Vagina (tissue), 2 donors: Measurements from ENCODE around the gene RNF113B. TPM values are rescaled to one million over a fixed set of nuclear protein-coding genes. Genes with fewer than 3 reads are reported as not detected.

Experiments used
- DNase-seq, 2 donors: peaks; one replicate each; pipeline ENCODE4 v3.0.0-alpha.2; 2017; ENCODE audit errors: extremely low spot score in 2 of 2
- H3K27ac ChIP-seq: fragments of 200-600 bp; sonication (generic); one replicate; pipeline ENCODE4 v1.5.1; 2019
- H3K27me3 ChIP-seq: fragments of 200-600 bp; sonication (generic); one replicate; pipeline ENCODE4 v1.5.1; 2019
- H3K36me3 ChIP-seq, 2 donors: fragments of 200-600 bp; sonication (generic); one replicate each; pipeline ENCODE4 v1.5.1; 2017 to 2019
- H3K4me1 ChIP-seq: fragments of 200-600 bp; sonication (generic); one replicate; pipeline ENCODE4 v1.5.1; 2019
- H3K4me3 ChIP-seq, 2 donors: fragments of 200-600 bp; sonication (generic); 1 replicate in 1 of 2; 2 replicates in 1 of 2; pipeline ENCODE4 v1.5.1; 2016 to 2019
- H3K9me3 ChIP-seq: fragments of 200-600 bp; sonication (generic); one replicate; pipeline ENCODE4 v1.5.1; 2019
- CTCF ChIP-seq, 3 experiments: fragments of 450-650 bp in 2 of 3; fragments of 200-600 bp in 1 of 3; sonication (generic) in 1 of 3; IDR thresholded peaks; one replicate each; pipeline ENCODE4 v1.5.1; 2017 to 2019; ENCODE audit warnings: antibody characterized with exemption in 3 of 3, mild to moderate bottlenecking in 2 of 3, moderate library complexity in 2 of 3
- POLR2A ChIP-seq, 2 donors: fragments of 450-650 bp; IDR thresholded peaks; one replicate each; pipeline ENCODE4 v1.6.1; 2017; ENCODE audit warnings: antibody characterized with exemption in 2 of 2, mild to moderate bottlenecking in 2 of 2, moderate library complexity in 2 of 2
- POLR2AphosphoS5 ChIP-seq, 2 donors: sonication (generic); formaldehyde crosslinking; IDR thresholded peaks; one replicate each; pipeline ENCODE4 v1.9.0; 2017; ENCODE audit warnings: antibody characterized with exemption in 2 of 2, mild to moderate bottlenecking in 2 of 2, low read depth in 1 of 2; ENCODE audit not compliant: insufficient read depth in 1 of 2
- intact Hi-C: fragments of 100-400 bp; cut with DNase I; formaldehyde crosslinking; loops from one replicate; pipeline ENCODE4 v1.15.1; 2023
- total RNA-seq: library from RNA; depleted of rRNA; stranded (reverse); fragments of >200 nt; gene quantifications from one replicate; pipeline ENCODE4 v1.2.3, GENCODE V29; 2016

RNF113B gene
- total RNA-seq, 1 donor from 2014 or later = not detected

GRCh38 chr13:98195054-98195791 lies 18.2 kb upstream of the RNF113B start:
- TF ChIP-seq POLR2A (IDR thresholded peaks at IDR 0.05) = no peak
- TF ChIP-seq CTCF (IDR thresholded peaks at IDR 0.05) = no peak
- no peak for TF ChIP-seq POLR2AphosphoS5 (IDR thresholded peaks at IDR 0.05; ENCODE audit: insufficient read depth in 1 of 2, low read depth in 1 of 2)
- no peak overlapping the region for H3K4me3 ChIP-seq
- peaks cover 13% of the 10 kb centered on the region for H3K4me1 ChIP-seq
- no peak overlapping the region for H3K27ac ChIP-seq
- no peaks in the 10 kb centered on the region for H3K36me3 ChIP-seq
- H3K27me3 ChIP-seq = no peaks in the 10 kb centered on the region
- no peak for DNase-seq
- H3K9me3 ChIP-seq = no peaks in the 10 kb centered on the region
- intact Hi-C loops = no loop called here

DNA sequence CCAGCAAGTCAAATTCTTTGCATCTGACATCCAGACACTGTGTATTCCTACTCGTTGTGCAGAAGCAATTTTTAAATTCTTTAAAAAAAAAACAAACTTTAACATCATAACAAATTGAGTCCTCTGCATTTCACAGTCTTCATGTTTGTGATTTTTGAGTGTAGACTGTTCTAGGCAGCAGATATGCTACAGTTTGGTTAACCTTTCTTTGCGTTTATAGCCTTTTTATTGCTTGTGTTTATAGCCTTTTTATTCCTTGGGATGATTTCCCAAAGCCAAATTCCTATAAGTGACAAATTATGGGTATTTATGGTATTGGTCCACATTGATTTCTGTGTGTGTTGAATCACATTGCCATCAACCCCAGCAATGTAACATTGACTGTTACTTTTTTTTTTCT lies 14.9 kb upstream of the RNF113B start:
- Histone ChIP-seq H3K4me1 (peaks cover 20% of the 10 kb centered on the region), H3K27ac (no peak overlapping the region)
- no peak for DNase-seq

DNA sequence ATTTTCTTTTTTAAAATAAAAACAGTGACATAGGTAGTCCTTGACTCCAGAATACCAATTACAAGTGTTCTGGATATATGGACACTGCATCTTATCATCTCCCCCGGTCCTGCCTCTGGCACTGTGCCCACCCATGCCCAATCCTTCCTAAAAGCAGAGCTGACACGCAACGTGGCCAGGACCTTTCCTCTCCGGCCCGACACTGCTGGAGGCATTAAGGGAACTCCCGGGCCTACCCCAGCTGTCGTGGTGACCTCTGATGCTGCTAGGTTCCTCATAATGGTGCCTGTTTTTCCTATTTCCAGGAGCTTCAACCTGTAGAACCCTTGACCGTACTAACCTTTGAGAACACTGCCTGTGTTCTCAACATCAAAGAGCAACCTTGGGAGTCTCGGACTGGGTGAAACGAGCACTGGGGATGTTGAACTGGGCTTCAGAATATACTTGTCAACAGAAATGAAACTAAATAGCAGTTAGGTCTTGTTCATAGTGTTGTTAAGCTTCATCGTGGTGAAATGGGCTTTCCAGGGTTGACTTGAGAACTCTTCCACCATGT lies 13.9 kb upstream of the RNF113B start:
- H3K9me3 ChIP-seq = no peaks in the 10 kb centered on the region
- intact Hi-C loops = no loop called here
- peaks cover 19% of the 10 kb centered on the region for H3K4me1 ChIP-seq
- H3K4me3 ChIP-seq = no peak overlapping the region
- H3K36me3 ChIP-seq = no peaks in the 10 kb centered on the region
- no peak for DNase-seq
- TF ChIP-seq POLR2A (IDR thresholded peaks at IDR 0.05) (no peak), CTCF (IDR thresholded peaks at IDR 0.05) (no peak), POLR2AphosphoS5 (IDR thresholded peaks at IDR 0.05; ENCODE audit: insufficient read depth in 1 of 2, low read depth in 1 of 2) (no peak)
- H3K27ac ChIP-seq = no peak overlapping the region
- H3K27me3 ChIP-seq = no peaks in the 10 kb centered on the region

More for the DNA sequence above, 14.9 kb upstream of the RNF113B start:
- TF ChIP-seq CTCF (IDR thresholded peaks at IDR 0.05) (no peak), POLR2AphosphoS5 (IDR thresholded peaks at IDR 0.05; ENCODE audit: insufficient read depth in 1 of 2, low read depth in 1 of 2) (no peak)
- Histone ChIP-seq H3K36me3 (no peaks in the 10 kb centered on the region), H3K9me3 (no peaks in the 10 kb centered on the region), H3K4me3 (no peak overlapping the region), H3K27me3 (no peaks in the 10 kb centered on the region)
- intact Hi-C loops = no loop called here

- Histone ChIP-seq H3K27ac (no peak overlapping the region), H3K27me3 (no peaks in the 10 kb centered on the region), H3K9me3 (no peaks in the 10 kb centered on the region), H3K36me3 (no peaks in the 10 kb centered on the region), H3K4me3 (no peak overlapping the region), H3K4me1 (peaks cover 9% of the 10 kb centered on the region)
- DNase-seq = no peak
- intact Hi-C loops = no loop called here
- TF ChIP-seq POLR2A (IDR thresholded peaks at IDR 0.05) (no peak), POLR2AphosphoS5 (IDR thresholded peaks at IDR 0.05; ENCODE audit: insufficient read depth in 1 of 2, low read depth in 1 of 2) (no peak), CTCF (IDR thresholded peaks at IDR 0.05) (no peak)
These were observed 12.9 kb upstream of the RNF113B start for GRCh38 chr13:98189841-98190505.
